A673 (cell line): ENCODE measurements around the gene MAGEA9. TPM values are rescaled to one million over a fixed set of nuclear protein-coding genes. Genes with fewer than 3 reads are reported as not detected.
"Not testable (repeated sequence)": the region's sequence is repeated elsewhere in the genome, so short reads cannot be mapped to it uniquely, and the experiment has no call there.

Experiments
- Bru-seq: library from RNA; stranded (reverse); fragments of 400-500 nt; gene quantifications from one replicate; lab custom pipeline; 2021; lab: Mats Ljungman, UMichigan
- BruChase-seq, 2 experiments: library from RNA; stranded (reverse); fragments of 400-500 nt; gene quantifications; one replicate each; lab custom pipeline; 2021; lab: Mats Ljungman, UMichigan
- BruUV-seq: library from RNA; stranded (reverse); fragments of 400-500 nt; replicated peaks from 2 replicates; lab custom pipeline; 2021; lab: Mats Ljungman, UMichigan
- CTCF ChIA-PET: fragments of 300-600 bp; sonication (Branson Sonifier 250); formaldehyde crosslinking; loops from one replicate; lab custom pipeline; 2022; ENCODE audit warnings: antibody characterized with exemption; lab: Charles Lee
- POLR2A ChIA-PET: fragments of 300-600 bp; sonication (Branson Sonifier 250); formaldehyde crosslinking; loops from one replicate; lab custom pipeline; 2022; ENCODE audit warnings: antibody characterized with exemption; ENCODE audit not compliant: low non-redundant PET; lab: Charles Lee
- DNase-seq: peaks from one replicate; pipeline ENCODE4 v3.0.0-alpha.2; 2015; ENCODE audit warnings: low spot score
- H3K27ac ChIP-seq: fragments of 200-600 bp; sonication (generic); 2 replicates; pipeline ENCODE4 v1.5.1; 2016; ENCODE audit warnings: mixed run types, low read depth, mild to moderate bottlenecking, mixed read lengths, antibody characterized with exemption, low read length; ENCODE audit not compliant: poor library complexity, severe bottlenecking
- H3K27me3 ChIP-seq: fragments of 200-600 bp; sonication (generic); replicated peaks from 2 replicates; pipeline ENCODE4 v1.6.1; 2017; ENCODE audit warnings: mixed run types, low read depth, mild to moderate bottlenecking, mixed read lengths, antibody characterized with exemption, low read length; ENCODE audit not compliant: insufficient read depth, poor library complexity
- H3K36me3 ChIP-seq: fragments of 200-600 bp; sonication (generic); 2 replicates; pipeline ENCODE4 v1.6.1; 2016; ENCODE audit warnings: mixed run types, mild to moderate bottlenecking, mixed read lengths, antibody characterized with exemption, low read length; ENCODE audit not compliant: insufficient read depth, poor library complexity, severe bottlenecking
- H3K4me1 ChIP-seq: fragments of 200-600 bp; sonication (generic); 2 replicates; pipeline ENCODE4 v1.6.1; 2017; ENCODE audit warnings: mixed run types, mild to moderate bottlenecking, mixed read lengths, antibody characterized with exemption, low read length; ENCODE audit not compliant: insufficient read depth, poor library complexity, severe bottlenecking
- H3K4me3 ChIP-seq: fragments of 200-600 bp; sonication (generic); 2 replicates; pipeline ENCODE4 v1.5.1; 2016; ENCODE audit warnings: low read depth, mixed run types, mild to moderate bottlenecking, mixed read lengths, low read length; ENCODE audit not compliant: poor library complexity, severe bottlenecking
- H3K9me3 ChIP-seq: fragments of 200-600 bp; sonication (generic); 2 replicates; pipeline ENCODE4 v1.6.1; 2016; ENCODE audit warnings: mixed run types, low read depth, mild to moderate bottlenecking, mixed read lengths, antibody characterized with exemption, low read length; ENCODE audit not compliant: poor library complexity, severe bottlenecking
- CTCF ChIP-seq: fragments of 300-800, 200-600 bp; sonication (generic); conservative IDR thresholded peaks from 2 replicates; pipeline ENCODE4 v1.5.1; 2017; ENCODE audit warnings: low read depth, mild to moderate bottlenecking, antibody characterized with exemption, low read length, moderate library complexity, mixed read lengths
- intact Hi-C: fragments of 100-400 bp; cut with micrococcal nuclease; formaldehyde crosslinking; loops from one replicate; pipeline ENCODE4 v1.10.0; 2022; ENCODE audit not compliant: unreplicated experiment
- long read RNA-seq: library from polyadenylated mRNA; stranded (forward); transcript quantifications from one replicate; pipeline ENCODE4 v2.0.0, GENCODE V29; 2022
- total RNA-seq: library from RNA; stranded (reverse); gene quantifications from 2 replicates; pipeline ENCODE4 v1.2.3, GENCODE V29; 2021

The MAGEA9 gene, protein sequence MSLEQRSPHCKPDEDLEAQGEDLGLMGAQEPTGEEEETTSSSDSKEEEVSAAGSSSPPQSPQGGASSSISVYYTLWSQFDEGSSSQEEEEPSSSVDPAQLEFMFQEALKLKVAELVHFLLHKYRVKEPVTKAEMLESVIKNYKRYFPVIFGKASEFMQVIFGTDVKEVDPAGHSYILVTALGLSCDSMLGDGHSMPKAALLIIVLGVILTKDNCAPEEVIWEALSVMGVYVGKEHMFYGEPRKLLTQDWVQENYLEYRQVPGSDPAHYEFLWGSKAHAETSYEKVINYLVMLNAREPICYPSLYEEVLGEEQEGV
- total RNA-seq = not detected in 2 replicates
- Bru-seq, nascent RNA = not detected
- not detected for BruChase-seq, experiment 1, labeled RNA remaining after a 2-hour chase
- BruChase-seq, experiment 2, labeled RNA remaining after a 6-hour chase = not detected
- long read RNA-seq = 0 reads

DNA sequence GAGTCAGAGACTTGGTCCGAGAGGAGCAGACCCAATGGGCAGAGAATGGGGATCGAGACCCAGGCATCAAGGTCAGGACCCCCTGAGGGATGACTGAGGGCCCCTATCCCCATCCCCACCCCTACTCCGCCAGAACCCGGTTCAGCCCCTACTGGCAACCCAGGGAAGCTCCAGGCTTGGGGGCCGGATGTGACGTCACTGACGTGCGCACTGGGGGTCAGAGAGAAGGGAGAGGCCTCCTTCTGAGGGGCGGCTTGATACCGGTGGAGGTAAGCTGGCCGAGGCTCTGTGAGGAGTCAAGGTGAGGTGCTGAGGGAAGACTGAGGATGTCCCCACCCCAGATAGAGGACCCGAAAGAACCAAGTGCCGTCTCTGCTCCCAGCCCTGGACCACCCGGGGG is at the start of gene MAGEA9:
MAGEA9 (plus strand) TSS at position 204 of the 400 bp plus-strand sequence. CDS start 4,281 bp downstream, outside the sequence.
- CTCF ChIA-PET = not testable (repeated sequence)

GRCh38 chrX:149742269-149742668 is 39.5 kb upstream of the MAGEA9 start:
- POLR2A ChIA-PET, H3K27ac ChIP-seq, H3K9me3 ChIP-seq, BruUV-seq, CTCF ChIA-PET, H3K27me3 ChIP-seq, H3K4me3 ChIP-seq, DNase-seq, intact Hi-C loops, H3K4me1 ChIP-seq, H3K36me3 ChIP-seq: not testable (repeated sequence)

More for the DNA sequence above, at the start of gene MAGEA9:
- H3K4me1 ChIP-seq, POLR2A ChIA-PET, BruUV-seq, H3K9me3 ChIP-seq, H3K36me3 ChIP-seq, DNase-seq, intact Hi-C loops, H3K4me3 ChIP-seq, H3K27ac ChIP-seq, H3K27me3 ChIP-seq: not testable (repeated sequence)

GRCh38 chrX:149746390-149747007 is 35.2 kb upstream of the MAGEA9 start:
- H3K4me1 ChIP-seq, BruUV-seq, H3K4me3 ChIP-seq, H3K36me3 ChIP-seq, H3K27ac ChIP-seq, H3K27me3 ChIP-seq, CTCF ChIA-PET, H3K9me3 ChIP-seq, DNase-seq, POLR2A ChIA-PET, intact Hi-C loops: not testable (repeated sequence)

- POLR2A ChIA-PET = no interaction called here
- no peak for DNase-seq
- intact Hi-C loops = no loop called here
- Histone ChIP-seq H3K4me3 (no peak overlapping the region), H3K9me3 (no peaks in the 10 kb centered on the region), H3K36me3 (no peaks in the 10 kb centered on the region), H3K27ac (no peak overlapping the region), H3K4me1 (no peaks in the 10 kb centered on the region), H3K27me3 (peaks cover 12% of the 10 kb centered on the region)
- TF ChIP-seq CTCF = no peak
- BruUV-seq = no TSS peak
- CTCF ChIA-PET = no interaction called here
Measured at GRCh38 chrX:149757206-149758067, 24.3 kb upstream of the MAGEA9 start.
